GM06990 (cell line): ENCODE results near the gene TMEM72.

Experiments used
- DNase-seq: peaks from one replicate; pipeline ENCODE4 v3.0.0-alpha.2; 2011; ENCODE audit not compliant: insufficient read length; ENCODE audit errors: extremely low read depth
- H3K27me3 ChIP-seq: replicated peaks from 2 replicates; pipeline ENCODE4 v1.6.0; 2011; ENCODE audit warnings: low read length; ENCODE audit not compliant: control insufficient read depth, insufficient read depth
- H3K36me3 ChIP-seq: 2 replicates; pipeline ENCODE4 v1.5.1; 2011; ENCODE audit warnings: low read length; ENCODE audit not compliant: control insufficient read depth, insufficient read depth
- H3K4me3 ChIP-seq: replicated peaks from 2 replicates; pipeline ENCODE4 v1.5.1; 2011; ENCODE audit warnings: low read depth, mild to moderate bottlenecking, control low read depth, low read length
- TF ChIP-seq, protein P1 (sequence below): IDR thresholded peaks from 2 replicates; pipeline ENCODE4 v1.5.1; 2011; ENCODE audit warnings: low read length, control low read depth, mild to moderate bottlenecking, inconsistent platforms; ENCODE audit not compliant: insufficient read depth, poor library complexity, severe bottlenecking

Gene TMEM72

GRCh38 chr10:44946205-44946604, 35.1 kb downstream of the TMEM72 start:
- TF ChIP-seq, protein P1, sequence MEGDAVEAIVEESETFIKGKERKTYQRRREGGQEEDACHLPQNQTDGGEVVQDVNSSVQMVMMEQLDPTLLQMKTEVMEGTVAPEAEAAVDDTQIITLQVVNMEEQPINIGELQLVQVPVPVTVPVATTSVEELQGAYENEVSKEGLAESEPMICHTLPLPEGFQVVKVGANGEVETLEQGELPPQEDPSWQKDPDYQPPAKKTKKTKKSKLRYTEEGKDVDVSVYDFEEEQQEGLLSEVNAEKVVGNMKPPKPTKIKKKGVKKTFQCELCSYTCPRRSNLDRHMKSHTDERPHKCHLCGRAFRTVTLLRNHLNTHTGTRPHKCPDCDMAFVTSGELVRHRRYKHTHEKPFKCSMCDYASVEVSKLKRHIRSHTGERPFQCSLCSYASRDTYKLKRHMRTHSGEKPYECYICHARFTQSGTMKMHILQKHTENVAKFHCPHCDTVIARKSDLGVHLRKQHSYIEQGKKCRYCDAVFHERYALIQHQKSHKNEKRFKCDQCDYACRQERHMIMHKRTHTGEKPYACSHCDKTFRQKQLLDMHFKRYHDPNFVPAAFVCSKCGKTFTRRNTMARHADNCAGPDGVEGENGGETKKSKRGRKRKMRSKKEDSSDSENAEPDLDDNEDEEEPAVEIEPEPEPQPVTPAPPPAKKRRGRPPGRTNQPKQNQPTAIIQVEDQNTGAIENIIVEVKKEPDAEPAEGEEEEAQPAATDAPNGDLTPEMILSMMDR: no peak
- no peak for DNase-seq

GRCh38 chr10:44947371-44948152, 36.4 kb downstream of the TMEM72 start:
- no peak for DNase-seq
- Histone ChIP-seq H3K4me3 (no peak overlapping the region), H3K36me3 (no peaks in the 10 kb centered on the region; the same call in 1 of the 2 replicates), H3K27me3 (no peaks in the 10 kb centered on the region)
- TF ChIP-seq, protein P1: no peak

More at GRCh38 chr10:44946205-44946604, 35.1 kb downstream of the TMEM72 start:
- Histone ChIP-seq H3K4me3 (no peak overlapping the region), H3K36me3 (no peaks in the 10 kb centered on the region), H3K27me3 (no peaks in the 10 kb centered on the region)

- no peaks in the 10 kb centered on the region for H3K27me3 ChIP-seq
- H3K36me3 ChIP-seq: peaks cover 4% of the 10 kb centered on the region
- TF ChIP-seq, protein P1: no peak
- no peak overlapping the region for H3K4me3 ChIP-seq
- DNase-seq: no peak
These were observed 37.5 kb downstream of the TMEM72 start for GRCh38 chr10:44948642-44949041.

GRCh38 chr10:44949127-44949802, 38.1 kb downstream of the TMEM72 start:
- DNase-seq: no peak
- peaks cover 6% of the 10 kb centered on the region for H3K36me3 ChIP-seq
- no peaks in the 10 kb centered on the region for H3K27me3 ChIP-seq
- H3K4me3 ChIP-seq: no peak overlapping the region
- TF ChIP-seq, protein P1: no peak

DNA sequence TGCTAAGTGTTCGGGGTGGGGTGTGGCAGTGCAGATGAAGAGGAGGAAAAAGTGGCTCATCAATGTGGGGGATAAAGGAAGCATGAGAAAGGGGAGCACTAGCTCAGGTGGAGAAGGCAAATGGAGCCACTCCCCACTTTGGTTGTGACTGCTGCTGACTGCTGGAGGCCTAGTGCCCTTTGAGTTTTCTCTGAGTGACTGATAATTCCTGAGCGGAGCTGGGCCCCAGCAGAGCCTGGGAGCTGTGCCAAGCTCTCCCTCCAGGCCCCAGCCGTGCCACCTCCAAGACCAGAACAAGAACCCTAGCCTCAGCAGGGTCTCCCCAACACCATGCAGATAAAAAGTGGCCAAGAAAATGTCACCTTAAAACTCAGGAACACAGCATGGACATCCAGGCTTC, 38.8 kb downstream of the TMEM72 start:
- no peak overlapping the region for H3K4me3 ChIP-seq
- H3K36me3 ChIP-seq: peaks cover 6% of the 10 kb centered on the region
- no peak for DNase-seq
- TF ChIP-seq, protein P1: no peak
- H3K27me3 ChIP-seq: no peaks in the 10 kb centered on the region
